ENCODE measurements around the gene RSL1D1. TPM values are rescaled to one million over a fixed set of nuclear protein-coding genes. Genes with fewer than 3 reads are reported as not detected.

RSL1D1 gene
- total and polyA plus RNA-seq, 10 of the 15 experiments (the other 5 are each of a cell fraction or from before 2014, with no cell fraction given): 106 to 535 (median 304) TPM

DNA sequence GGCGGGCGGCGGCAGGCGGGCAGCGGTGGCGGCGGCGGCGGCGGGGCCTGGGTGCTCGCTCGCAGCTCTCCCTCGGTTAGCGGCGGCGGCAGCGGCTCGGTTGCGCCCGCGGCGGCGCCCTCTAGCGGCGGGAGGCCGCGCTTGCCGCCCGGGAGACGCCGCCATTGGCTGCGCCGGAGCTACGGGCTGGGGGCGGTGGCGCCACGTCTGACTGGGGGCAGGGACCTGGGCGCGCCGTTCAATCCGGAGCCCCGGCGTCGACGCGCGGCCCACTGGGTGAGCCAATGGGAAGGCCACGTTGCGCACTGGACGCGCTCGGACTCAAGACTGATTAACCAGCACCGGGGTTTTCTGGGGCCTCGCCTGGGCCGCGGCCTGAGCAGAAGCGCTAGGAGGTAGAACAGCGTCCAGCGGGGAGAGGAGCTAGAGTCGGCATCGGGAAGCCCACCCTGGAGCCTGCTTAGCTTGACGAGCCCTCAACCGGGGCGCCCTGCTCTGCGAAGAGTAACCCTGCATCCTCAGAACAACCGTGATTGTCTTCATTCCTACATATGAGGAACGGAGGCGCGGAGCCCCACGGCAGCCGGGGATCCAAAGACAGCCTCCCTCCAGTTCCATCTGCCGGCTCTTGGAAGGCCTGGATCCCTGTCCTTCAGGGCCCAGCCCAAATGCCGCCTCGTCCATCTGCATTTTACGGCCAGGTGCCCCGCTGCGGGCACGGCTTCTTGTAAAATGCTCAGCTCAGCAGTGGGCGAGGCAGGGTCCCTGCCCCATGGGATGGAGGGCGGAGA is 54.0 kb downstream of the RSL1D1 start, which contains the start of gene ZC3H7A (continued):
- peak; percentile 47; the same call in 1 of the 2 replicates for TF ChIP-seq HDGF (IDR thresholded peaks at IDR 0.05)
- peak; percentile 90 for TF ChIP-seq CREB1 (IDR thresholded peaks at IDR 0.05; ENCODE audit: low read depth)
- TF ChIP-seq SREBF2 (IDR thresholded peaks at IDR 0.05; ENCODE audit: low read length): no peak
- TF ChIP-seq RELA (IDR thresholded peaks at IDR 0.05; ENCODE audit: borderline replicate concordance, partially characterized antibody): no peak
- TF ChIP-seq ZNF207 (IDR thresholded peaks at IDR 0.05; ENCODE audit: borderline replicate concordance): 0 out of 2 replicates have a peak, but pooled peaks have one; percentile 37
- peak; percentile 97 for TF ChIP-seq POLR2A (IDR thresholded peaks at IDR 0.05; ENCODE audit: low read depth, low read length)
- TF ChIP-seq RAD21 (IDR thresholded peaks at IDR 0.05; ENCODE audit: insufficient read depth, low read depth, low read length): no peak
- TF ChIP-seq, protein P1, sequence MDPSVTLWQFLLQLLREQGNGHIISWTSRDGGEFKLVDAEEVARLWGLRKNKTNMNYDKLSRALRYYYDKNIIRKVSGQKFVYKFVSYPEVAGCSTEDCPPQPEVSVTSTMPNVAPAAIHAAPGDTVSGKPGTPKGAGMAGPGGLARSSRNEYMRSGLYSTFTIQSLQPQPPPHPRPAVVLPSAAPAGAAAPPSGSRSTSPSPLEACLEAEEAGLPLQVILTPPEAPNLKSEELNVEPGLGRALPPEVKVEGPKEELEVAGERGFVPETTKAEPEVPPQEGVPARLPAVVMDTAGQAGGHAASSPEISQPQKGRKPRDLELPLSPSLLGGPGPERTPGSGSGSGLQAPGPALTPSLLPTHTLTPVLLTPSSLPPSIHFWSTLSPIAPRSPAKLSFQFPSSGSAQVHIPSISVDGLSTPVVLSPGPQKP (IDR thresholded peaks at IDR 0.05; ENCODE audit: low read depth, low read length): no peak
- TF ChIP-seq, protein P2, sequence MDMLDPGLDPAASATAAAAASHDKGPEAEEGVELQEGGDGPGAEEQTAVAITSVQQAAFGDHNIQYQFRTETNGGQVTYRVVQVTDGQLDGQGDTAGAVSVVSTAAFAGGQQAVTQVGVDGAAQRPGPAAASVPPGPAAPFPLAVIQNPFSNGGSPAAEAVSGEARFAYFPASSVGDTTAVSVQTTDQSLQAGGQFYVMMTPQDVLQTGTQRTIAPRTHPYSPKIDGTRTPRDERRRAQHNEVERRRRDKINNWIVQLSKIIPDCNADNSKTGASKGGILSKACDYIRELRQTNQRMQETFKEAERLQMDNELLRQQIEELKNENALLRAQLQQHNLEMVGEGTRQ (IDR thresholded peaks at IDR 0.05; ENCODE audit: borderline replicate concordance, low read depth, low read length): no peak
- peak; percentile 82 for TF ChIP-seq TAF1 (IDR thresholded peaks at IDR 0.05; ENCODE audit: borderline replicate concordance, low read depth, low read length)
- TF ChIP-seq ATF7 (IDR thresholded peaks at IDR 0.05; ENCODE audit: low read depth): no peak
- no peak for TF ChIP-seq TCF7 (IDR thresholded peaks at IDR 0.05; ENCODE audit: borderline replicate concordance)
- no peak for TF ChIP-seq MTA3 (IDR thresholded peaks at IDR 0.05; ENCODE audit: borderline replicate concordance, low read length)
- TF ChIP-seq, protein P3, sequence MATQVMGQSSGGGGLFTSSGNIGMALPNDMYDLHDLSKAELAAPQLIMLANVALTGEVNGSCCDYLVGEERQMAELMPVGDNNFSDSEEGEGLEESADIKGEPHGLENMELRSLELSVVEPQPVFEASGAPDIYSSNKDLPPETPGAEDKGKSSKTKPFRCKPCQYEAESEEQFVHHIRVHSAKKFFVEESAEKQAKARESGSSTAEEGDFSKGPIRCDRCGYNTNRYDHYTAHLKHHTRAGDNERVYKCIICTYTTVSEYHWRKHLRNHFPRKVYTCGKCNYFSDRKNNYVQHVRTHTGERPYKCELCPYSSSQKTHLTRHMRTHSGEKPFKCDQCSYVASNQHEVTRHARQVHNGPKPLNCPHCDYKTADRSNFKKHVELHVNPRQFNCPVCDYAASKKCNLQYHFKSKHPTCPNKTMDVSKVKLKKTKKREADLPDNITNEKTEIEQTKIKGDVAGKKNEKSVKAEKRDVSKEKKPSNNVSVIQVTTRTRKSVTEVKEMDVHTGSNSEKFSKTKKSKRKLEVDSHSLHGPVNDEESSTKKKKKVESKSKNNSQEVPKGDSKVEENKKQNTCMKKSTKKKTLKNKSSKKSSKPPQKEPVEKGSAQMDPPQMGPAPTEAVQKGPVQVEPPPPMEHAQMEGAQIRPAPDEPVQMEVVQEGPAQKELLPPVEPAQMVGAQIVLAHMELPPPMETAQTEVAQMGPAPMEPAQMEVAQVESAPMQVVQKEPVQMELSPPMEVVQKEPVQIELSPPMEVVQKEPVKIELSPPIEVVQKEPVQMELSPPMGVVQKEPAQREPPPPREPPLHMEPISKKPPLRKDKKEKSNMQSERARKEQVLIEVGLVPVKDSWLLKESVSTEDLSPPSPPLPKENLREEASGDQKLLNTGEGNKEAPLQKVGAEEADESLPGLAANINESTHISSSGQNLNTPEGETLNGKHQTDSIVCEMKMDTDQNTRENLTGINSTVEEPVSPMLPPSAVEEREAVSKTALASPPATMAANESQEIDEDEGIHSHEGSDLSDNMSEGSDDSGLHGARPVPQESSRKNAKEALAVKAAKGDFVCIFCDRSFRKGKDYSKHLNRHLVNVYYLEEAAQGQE (IDR thresholded peaks at IDR 0.05; ENCODE audit: low read depth, low read length): no peak
- TF ChIP-seq, protein P4, sequence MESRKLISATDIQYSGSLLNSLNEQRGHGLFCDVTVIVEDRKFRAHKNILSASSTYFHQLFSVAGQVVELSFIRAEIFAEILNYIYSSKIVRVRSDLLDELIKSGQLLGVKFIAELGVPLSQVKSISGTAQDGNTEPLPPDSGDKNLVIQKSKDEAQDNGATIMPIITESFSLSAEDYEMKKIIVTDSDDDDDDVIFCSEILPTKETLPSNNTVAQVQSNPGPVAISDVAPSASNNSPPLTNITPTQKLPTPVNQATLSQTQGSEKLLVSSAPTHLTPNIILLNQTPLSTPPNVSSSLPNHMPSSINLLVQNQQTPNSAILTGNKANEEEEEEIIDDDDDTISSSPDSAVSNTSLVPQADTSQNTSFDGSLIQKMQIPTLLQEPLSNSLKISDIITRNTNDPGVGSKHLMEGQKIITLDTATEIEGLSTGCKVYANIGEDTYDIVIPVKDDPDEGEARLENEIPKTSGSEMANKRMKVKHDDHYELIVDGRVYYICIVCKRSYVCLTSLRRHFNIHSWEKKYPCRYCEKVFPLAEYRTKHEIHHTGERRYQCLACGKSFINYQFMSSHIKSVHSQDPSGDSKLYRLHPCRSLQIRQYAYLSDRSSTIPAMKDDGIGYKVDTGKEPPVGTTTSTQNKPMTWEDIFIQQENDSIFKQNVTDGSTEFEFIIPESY (IDR thresholded peaks at IDR 0.05): no peak
- no peak for TF ChIP-seq BRCA1 (IDR thresholded peaks at IDR 0.05; ENCODE audit: low read depth, low read length)
- TF ChIP-seq GATAD2B (conservative IDR thresholded peaks at IDR 0.05; ENCODE audit: low read depth): peak; percentile 83
- TF ChIP-seq ZNF217 (IDR thresholded peaks at IDR 0.05): peak; percentile 72
- peak; percentile 91 for TF ChIP-seq CHD2 (IDR thresholded peaks at IDR 0.05; ENCODE audit: borderline replicate concordance, low read depth, low read length)
- TF ChIP-seq NFYA (IDR thresholded peaks at IDR 0.05; ENCODE audit: borderline replicate concordance, low read depth, low read length): no peak
- TF ChIP-seq POLR2AphosphoS5 (IDR thresholded peaks at IDR 0.05; ENCODE audit: low read length): peak; percentile 95
- no peak for TF ChIP-seq SPI1 (IDR thresholded peaks at IDR 0.05; ENCODE audit: borderline replicate concordance, insufficient read depth, low read depth, low read length)

All from GM12878 (cell line).